ENCODE results near the gene G3BP1.

The G3BP1 gene

DNA sequence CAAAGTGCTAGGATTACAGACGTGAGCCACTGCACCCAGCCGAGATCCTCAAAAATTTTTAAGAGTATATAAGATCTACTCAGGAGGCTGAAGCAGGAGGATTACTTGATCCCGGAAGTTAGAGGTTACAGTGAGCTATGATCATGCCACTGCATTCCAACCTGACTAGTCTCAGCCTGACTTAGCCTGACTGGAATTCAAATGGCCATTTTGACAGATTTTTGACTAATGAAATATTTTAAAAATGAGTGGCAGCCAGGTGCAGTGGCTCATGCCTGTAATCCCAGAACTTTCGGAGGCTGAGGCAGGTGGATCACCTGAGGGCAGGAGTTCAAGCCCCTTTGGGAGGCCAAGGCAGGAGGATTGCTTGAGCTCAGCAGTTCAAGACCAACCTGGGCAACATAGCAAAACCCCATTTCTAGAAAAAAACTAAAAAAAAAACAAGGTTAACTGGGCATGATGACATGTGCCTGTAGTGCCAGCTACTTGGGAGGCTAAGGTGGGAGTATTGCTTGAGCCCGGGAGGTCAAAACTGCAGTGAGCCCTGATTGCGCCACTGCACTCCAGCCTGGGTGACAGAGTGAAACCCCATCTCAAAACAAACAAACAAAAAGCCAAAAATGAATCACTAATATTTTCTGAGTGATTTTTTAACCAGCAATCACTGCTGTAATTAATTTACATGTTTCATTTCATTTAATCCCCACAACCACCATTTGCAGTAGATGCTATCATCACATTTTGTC is 29.9 kb upstream of the G3BP1 start:
- no peak for ATAC-seq
- peaks cover 45% of the 10 kb centered on the region for H3K36me3 Mint-ChIP-seq
- H3K4me1 Mint-ChIP-seq: peaks cover 52% of the 10 kb centered on the region
- H3K27ac Mint-ChIP-seq: peak overlapping the region; percentile 36
- no peak overlapping the region for H3K4me3 Mint-ChIP-seq
- H3K9me3 Mint-ChIP-seq: no peaks in the 10 kb centered on the region
- DNase-seq (ENCODE audit: low spot score in 2 of 2): no peak

DNA sequence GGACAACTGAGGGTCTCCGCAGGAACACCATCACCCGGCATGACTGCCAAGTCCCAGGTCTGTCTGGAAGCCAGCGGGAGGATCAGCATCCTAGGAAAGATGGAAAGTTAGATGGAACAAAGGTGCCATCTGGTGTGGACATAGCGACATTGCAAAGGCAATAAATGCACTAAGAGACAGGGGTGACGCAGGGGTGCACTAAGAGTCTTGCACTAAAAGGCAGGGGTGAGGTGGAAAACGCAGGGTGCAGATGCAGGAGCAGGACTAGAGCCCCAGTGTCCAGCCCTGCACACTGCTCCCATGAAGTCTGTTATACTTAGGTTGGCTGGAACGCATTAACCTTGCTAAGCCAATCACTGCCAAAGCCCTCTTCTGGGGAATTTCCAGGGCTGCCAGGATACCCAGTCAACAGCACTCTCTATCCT is 28.9 kb upstream of the G3BP1 start:
- Mint-ChIP-seq H3K4me1 (peaks cover 52% of the 10 kb centered on the region), H3K4me3 (no peak overlapping the region), H3K27ac (peak overlapping the region; percentile 36), H3K36me3 (peaks cover 45% of the 10 kb centered on the region), H3K9me3 (no peaks in the 10 kb centered on the region)
- no peak for ATAC-seq
- DNase-seq (ENCODE audit: low spot score in 2 of 2): no peak

DNA sequence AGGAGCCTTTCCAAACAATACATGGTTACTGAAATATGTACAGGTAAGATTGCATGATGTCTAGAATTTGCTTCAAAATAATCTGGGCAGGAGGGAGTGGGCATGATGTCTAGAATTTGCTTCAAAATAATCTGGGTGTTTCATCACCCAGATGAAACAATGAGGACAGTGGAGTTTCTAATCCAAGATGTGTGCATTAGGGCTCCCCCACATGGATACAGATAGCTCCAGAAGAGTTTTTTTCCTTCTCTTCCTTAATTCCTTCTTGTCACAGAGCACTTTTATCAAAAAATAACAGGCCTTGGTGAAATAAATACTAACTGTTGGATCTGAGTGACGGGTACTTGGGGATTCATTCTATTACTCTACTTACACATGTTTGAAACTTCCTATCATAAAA is 28.2 kb upstream of the G3BP1 start:
- no peak for DNase-seq (ENCODE audit: low spot score in 2 of 2)
- no peak for ATAC-seq
- H3K27ac Mint-ChIP-seq: no peak overlapping the region
- H3K4me1 Mint-ChIP-seq: peaks cover 52% of the 10 kb centered on the region
- H3K9me3 Mint-ChIP-seq: no peaks in the 10 kb centered on the region
- no peak overlapping the region for H3K4me3 Mint-ChIP-seq
- H3K36me3 Mint-ChIP-seq: peaks cover 40% of the 10 kb centered on the region

DNA sequence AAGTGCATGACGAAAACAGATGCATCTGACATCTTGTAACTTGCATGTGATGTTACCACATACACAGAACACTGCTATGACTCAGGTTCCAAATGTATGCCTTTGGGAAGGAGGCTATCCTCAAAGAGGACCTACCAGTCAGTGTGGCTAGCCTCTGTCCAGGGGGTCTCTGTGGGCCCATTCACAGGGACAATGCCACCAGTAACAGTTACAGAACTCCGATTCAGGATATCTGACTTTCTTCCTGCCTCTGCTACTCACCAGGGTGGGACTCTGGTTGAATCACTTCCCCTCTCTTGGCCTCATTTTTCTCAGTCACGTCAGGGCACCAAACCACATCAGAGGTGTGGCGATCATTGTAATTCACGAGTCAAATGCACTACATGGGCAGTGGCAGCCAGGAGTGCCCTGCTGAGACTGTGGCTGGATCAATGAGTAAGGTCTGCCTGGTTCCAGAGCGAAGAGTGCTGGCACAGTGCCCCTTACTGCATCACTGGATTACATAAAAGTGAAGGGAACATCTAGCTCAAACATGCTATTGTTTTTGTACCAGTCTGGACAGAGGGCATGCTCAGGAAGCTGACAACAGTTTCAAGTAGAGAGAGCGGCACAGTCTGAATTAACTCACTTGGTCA is 26.6 kb upstream of the G3BP1 start:
- Mint-ChIP-seq H3K4me1 (peaks cover 53% of the 10 kb centered on the region), H3K4me3 (peak overlapping the region; percentile 44), H3K9me3 (no peaks in the 10 kb centered on the region), H3K36me3 (peaks cover 48% of the 10 kb centered on the region), H3K27ac (peak overlapping the region; percentile 85)
- DNase-seq (ENCODE audit: low spot score in 2 of 2) (peak; percentile 36 to 76), ATAC-seq (peak; percentile 97)

DNA sequence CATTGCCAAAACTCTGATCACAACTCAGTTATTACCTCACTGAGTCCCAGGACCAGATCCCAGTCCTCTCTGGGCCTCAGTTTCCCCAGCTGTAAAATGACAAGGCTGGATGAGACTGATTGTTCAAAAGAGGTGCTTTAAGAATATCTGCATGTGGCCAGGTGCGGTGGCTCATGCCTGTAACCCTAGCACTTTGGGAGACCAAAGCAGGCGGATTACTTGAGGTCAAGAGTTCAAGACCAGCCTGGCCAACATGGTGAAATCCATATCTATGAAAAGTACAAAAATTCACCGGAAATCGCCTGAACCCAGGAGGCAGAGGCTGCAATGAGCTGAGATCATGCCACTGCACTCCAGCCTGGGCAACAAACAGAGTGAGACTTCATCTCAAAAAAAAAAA is 21.6 kb upstream of the G3BP1 start:
- H3K27ac Mint-ChIP-seq: peak overlapping the region; percentile 79
- H3K4me3 Mint-ChIP-seq: peak overlapping the region; percentile 49
- peaks cover 40% of the 10 kb centered on the region for H3K36me3 Mint-ChIP-seq
- H3K4me1 Mint-ChIP-seq: peaks cover 34% of the 10 kb centered on the region
- no peak for ATAC-seq
- no peaks in the 10 kb centered on the region for H3K9me3 Mint-ChIP-seq
- DNase-seq (ENCODE audit: low spot score in 2 of 2): no peak

DNA sequence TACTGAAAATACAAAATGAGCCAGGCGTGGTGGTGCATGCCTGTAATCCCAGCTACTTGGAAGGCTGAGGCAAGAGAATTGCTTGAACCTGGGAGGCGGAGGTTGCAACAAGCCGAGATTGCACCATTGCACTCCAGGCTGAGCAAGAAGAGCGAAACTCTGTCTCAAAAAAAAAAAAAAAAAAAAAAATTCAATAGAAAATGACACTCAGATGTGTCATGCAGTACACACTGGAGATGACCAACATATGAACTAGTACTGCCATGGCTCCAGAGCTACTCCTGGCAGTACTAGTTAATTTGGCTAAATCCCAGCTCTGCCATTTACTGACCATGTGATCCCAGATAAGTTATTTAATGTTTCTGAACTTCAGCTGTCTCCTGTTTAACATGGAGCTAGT is 20.7 kb upstream of the G3BP1 start:
- ATAC-seq (no peak), DNase-seq (ENCODE audit: low spot score in 2 of 2) (no peak)
- Mint-ChIP-seq H3K4me1 (peaks cover 33% of the 10 kb centered on the region), H3K4me3 (no peak overlapping the region), H3K27ac (no peak overlapping the region), H3K9me3 (no peaks in the 10 kb centered on the region), H3K36me3 (peaks cover 34% of the 10 kb centered on the region)

DNA sequence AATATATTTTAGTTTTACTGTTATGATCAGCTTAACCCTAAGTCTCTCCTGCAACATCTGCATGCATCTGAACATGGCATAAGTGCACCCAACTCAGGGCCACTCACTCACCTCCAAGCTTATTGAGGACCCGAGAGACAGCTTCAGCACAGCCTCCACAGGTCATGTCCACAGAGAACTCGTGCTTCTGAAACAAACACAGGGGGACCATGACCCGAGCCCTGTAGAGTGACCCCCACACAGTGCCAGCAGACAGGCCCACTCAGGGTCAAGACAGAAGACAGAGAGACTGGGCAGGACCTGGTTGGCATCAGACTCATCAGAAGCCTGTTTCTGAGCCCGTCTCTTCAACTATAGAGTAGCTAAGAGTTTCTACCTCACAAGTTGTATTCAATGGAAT is 20.2 kb upstream of the G3BP1 start:
- H3K36me3 Mint-ChIP-seq: peaks cover 39% of the 10 kb centered on the region
- H3K9me3 Mint-ChIP-seq: no peaks in the 10 kb centered on the region
- ATAC-seq: no peak
- peaks cover 33% of the 10 kb centered on the region for H3K4me1 Mint-ChIP-seq
- H3K4me3 Mint-ChIP-seq: no peak overlapping the region
- H3K27ac Mint-ChIP-seq: peak overlapping the region; percentile 17
- no peak for DNase-seq (ENCODE audit: low spot score in 2 of 2)

DNA sequence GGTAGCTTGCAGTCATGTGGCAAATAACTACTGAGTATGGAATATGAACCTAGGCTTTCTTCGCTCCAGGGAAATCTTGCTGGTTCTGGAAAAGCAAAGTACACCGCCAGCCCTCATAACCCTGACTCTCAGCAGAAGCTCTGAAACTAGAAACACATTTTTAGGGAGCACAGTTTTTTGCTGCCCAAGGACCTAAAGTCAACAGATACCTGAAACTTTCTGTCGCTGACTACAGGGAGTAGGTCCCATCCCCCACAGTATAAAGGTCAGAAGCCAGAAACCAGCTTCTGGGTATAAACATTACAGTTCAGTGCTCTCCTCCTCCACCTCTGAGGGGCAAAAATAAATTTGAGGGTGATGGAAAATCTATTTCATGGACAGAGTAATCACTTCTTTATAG is 16.4 kb upstream of the G3BP1 start:
- H3K4me3 Mint-ChIP-seq: no peak overlapping the region
- no peak for DNase-seq (ENCODE audit: low spot score in 2 of 2)
- peaks cover 35% of the 10 kb centered on the region for H3K36me3 Mint-ChIP-seq
- no peak for ATAC-seq
- peaks cover 46% of the 10 kb centered on the region for H3K4me1 Mint-ChIP-seq
- no peak overlapping the region for H3K27ac Mint-ChIP-seq
- H3K9me3 Mint-ChIP-seq: no peaks in the 10 kb centered on the region

DNA sequence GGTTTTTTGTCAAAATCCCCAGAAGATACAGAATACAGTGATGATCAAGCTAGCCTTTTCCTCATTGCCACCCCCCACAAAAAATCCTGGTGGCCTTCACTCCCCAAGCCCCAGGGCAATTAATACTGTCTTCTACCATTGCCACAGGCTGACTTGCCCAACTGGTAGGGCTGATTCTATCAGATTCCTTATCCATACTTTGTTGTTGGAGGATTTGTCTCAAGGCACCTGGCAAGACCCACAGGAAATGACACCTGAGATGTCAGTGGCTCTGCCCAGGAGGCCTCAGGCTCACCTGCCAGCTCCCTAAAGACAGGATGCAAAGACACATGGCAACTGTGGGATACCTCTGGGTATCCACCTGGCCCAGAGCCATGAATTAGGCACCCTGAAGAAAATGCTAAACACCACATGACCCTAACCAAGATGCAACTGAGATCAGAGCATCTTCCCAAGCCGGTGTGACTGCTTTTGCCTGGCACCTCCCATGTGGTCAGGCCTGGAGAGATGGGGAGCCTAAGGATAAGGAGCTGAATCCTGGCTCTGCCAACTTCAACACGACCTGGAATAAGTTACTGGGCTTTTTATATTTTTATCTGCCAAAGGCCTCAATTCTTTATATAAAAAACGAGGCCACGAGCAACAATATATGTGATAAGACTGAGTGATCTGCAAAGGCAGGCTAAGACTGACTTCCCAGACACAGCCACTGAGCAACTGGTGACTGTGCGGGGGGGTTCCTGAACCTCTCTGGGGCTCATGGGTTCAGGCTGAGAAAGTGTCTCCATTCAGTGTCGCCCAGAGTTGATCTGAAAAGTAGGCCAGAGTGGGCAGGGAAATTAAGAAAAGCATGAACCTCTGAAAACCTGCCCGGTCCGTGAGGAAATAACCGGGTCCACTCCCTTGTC is 14.3 kb upstream of the G3BP1 start:
- Mint-ChIP-seq H3K36me3 (peaks cover 22% of the 10 kb centered on the region), H3K27ac (peak overlapping the region; percentile 97), H3K4me1 (peaks cover 39% of the 10 kb centered on the region), H3K9me3 (no peaks in the 10 kb centered on the region), H3K4me3 (peak overlapping the region; percentile 91)
- DNase-seq (ENCODE audit: low spot score in 2 of 2) (no peak), ATAC-seq (peak; percentile 69)

DNA sequence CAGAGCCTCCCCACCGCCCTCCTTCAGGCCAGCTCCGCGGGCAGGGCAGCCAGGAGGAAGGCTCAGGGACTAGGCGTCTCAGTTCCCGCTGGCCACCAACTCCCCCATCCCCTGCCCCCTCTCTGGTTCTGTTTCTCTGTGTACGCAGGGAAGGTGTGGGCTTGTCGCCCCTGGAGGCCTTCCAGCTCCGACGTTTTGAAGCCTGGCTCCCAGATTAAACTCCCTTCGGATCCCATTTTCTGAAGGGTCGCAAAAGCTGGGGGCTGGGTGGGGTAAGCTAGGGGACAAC is 13.7 kb upstream of the G3BP1 start:
- Mint-ChIP-seq H3K9me3 (no peaks in the 10 kb centered on the region), H3K27ac (peak overlapping the region; percentile 97), H3K4me1 (peaks cover 39% of the 10 kb centered on the region), H3K36me3 (peaks cover 21% of the 10 kb centered on the region), H3K4me3 (peak overlapping the region; percentile 91)
- no peak for DNase-seq (ENCODE audit: low spot score in 2 of 2)
- peak; percentile 42 for ATAC-seq

DNA sequence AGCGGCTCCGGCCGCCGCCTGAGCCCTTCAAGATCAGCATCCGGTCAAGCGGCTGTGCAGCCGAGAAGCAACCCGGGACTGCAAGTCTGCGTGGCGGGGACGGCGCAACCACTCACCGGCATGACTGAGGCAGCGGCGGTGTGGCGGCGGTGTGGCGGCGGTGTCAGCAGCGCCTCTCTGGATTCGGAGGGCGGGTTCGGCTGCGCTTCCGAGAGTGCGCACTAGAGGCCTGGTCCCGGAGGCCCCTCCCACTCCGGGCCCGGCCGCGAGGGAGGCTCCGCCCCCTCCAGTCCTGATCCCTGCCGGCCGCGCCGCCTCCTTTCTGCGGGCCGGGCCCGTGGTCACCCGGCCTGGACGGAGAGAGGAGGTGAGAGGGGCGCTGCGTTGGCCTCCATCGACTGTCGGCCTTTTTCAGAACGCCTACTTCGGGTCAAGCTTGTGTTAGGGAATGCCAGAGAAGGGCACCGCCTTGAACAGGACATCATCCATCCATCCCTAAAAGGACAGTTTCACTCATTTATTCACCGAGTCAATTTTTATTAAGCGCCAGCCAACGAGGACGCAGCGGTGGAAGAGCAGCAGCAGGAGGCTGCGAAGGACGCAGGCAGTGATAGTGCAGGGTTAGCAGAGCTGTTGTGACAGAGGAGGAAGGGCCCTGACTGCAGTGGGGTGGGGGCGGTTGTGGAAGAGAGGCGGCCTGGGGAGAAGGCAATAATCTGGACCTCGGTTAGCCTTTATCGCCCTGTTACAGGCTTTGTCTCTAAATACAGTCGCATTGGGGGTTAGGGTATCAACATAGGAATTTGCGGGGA is 13.1 kb upstream of the G3BP1 start, which contains the start of gene ATOX1:
ATOX1 (minus strand) TSS at position 202 of the 812 bp plus-strand sequence; CDS start at position 122, 80 bp downstream.
- Mint-ChIP-seq H3K36me3 (peaks cover 15% of the 10 kb centered on the region), H3K4me1 (peaks cover 39% of the 10 kb centered on the region), H3K27ac (peak within 1 kb of the TSS; percentile 97), H3K4me3 (peak within 1 kb of the TSS; percentile 91), H3K9me3 (no peaks in the 10 kb centered on the region)
- peak; percentile 98 for ATAC-seq
- DNase-seq (ENCODE audit: low spot score in 2 of 2): peak; percentile 85 to 94

DNA sequence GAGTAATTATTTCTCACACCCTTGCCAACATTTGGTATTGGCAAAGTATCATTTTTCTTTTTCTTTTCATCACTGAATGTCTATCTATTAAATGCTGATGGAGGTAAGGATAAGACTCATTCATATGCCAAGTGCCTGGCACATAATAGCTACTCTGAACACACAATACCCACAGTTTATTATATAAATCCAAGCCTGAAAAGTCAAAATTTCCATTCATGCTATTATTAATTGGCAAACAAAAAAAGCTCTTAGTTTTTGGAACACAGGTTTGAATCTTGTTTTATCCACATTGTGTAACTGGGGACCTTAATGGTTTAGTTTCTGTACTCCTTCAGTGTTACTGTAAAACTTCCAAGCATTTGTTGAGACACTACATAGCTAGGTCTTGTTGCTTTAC is 7.0 kb upstream of the G3BP1 start:
- ATAC-seq: no peak
- Mint-ChIP-seq H3K4me1 (no peaks in the 10 kb centered on the region), H3K27ac (no peak overlapping the region), H3K36me3 (no peaks in the 10 kb centered on the region), H3K4me3 (no peak overlapping the region), H3K9me3 (no peaks in the 10 kb centered on the region)
- no peak for DNase-seq (ENCODE audit: low spot score in 2 of 2)

DNA sequence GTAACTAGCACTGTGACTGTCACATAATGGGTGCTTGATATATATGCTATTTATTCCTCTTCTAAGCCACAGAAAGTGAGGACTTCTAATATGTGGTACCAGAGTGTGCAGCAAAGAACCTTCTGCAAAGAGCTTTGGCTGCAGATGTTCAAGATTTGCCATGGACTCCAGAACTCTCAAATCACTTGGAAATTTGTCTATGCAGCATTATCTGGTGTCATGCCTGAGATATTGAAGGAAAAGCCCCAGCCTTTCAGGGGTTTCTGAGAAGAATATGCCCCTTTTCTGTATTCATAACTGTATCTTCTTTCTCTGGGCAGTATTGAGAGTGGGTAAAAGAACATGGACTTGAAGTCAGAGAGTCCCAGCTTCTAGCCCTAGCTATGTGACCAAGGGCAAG is 4.8 kb upstream of the G3BP1 start:
- H3K4me1 Mint-ChIP-seq: no peaks in the 10 kb centered on the region
- no peak overlapping the region for H3K27ac Mint-ChIP-seq
- no peak overlapping the region for H3K4me3 Mint-ChIP-seq
- DNase-seq (ENCODE audit: low spot score in 2 of 2) (no peak), ATAC-seq (no peak)
- no peaks in the 10 kb centered on the region for H3K9me3 Mint-ChIP-seq
- H3K36me3 Mint-ChIP-seq: no peaks in the 10 kb centered on the region

DNA sequence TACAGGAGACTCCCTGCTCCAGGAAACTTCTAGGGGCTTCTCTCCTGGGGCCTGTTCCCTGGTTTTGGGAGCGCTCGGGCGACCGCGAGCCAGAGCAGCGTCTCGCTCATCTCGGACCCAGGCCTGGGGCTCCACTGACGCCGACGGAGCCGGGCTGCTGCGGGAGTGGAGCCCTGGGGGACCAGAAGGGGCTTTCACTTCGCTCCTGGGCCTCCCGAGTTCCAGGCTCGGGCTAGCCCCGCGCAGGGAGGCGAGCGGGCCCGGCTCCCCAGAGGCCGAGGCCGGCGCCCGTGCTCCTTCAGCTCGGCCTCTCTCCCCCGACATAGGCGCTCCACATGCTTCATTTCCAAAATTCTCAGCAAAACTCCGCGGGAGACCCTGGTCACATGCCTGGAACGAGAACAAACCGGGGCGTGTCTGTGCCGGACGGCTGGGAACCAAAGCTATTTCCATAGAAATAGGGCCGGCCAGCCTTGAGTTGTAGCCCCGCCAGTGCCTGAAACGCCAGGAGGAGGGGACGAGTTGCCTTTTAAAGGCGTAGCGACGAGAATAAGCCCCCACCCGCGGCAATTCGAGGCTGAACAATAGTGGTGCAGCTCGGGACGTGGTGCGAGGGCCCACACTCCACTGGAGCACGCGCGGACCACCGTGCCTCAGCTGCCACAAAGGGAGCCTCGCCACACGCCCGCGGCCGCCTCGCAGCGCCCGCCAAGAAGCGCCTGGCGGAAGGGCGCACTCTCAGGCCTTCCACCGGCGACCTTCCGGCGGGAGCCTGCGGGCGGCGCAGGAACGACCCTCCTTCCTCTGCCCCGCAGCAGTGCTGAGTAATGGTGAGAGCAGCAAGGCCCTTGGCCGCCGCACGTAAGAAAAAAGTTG is 1.1 kb upstream of the G3BP1 start:
- DNase-seq (ENCODE audit: low spot score in 2 of 2): peak in 1 of 2 donors; percentile 20
- Mint-ChIP-seq H3K4me1 (peaks cover 16% of the 10 kb centered on the region), H3K36me3 (peaks cover 21% of the 10 kb centered on the region), H3K9me3 (no peaks in the 10 kb centered on the region), H3K27ac (no peak overlapping the region), H3K4me3 (no peak overlapping the region)
- peak; percentile 48 for ATAC-seq
